NCI-H460 (cell line): Measurements from ENCODE around the gene CACNA1I. TPM values are rescaled to one million over a fixed set of nuclear protein-coding genes. Genes with fewer than 3 reads are reported as not detected.

Source experiments
- DNase-seq: peaks from one replicate; pipeline ENCODE4 v3.0.0-alpha.2; 2016; ENCODE audit warnings: low read depth; ENCODE audit errors: extremely low read depth
- total RNA-seq: library from RNA; depleted of rRNA; stranded (reverse); fragments of >200 nt; shearing (Covaris generic); gene quantifications from 2 replicates; pipeline ENCODE4 v1.2.3, GENCODE V29; 2014

The CACNA1I gene
- total RNA-seq, 1 experiment from 2014 or later, result 0.05 TPM

DNA sequence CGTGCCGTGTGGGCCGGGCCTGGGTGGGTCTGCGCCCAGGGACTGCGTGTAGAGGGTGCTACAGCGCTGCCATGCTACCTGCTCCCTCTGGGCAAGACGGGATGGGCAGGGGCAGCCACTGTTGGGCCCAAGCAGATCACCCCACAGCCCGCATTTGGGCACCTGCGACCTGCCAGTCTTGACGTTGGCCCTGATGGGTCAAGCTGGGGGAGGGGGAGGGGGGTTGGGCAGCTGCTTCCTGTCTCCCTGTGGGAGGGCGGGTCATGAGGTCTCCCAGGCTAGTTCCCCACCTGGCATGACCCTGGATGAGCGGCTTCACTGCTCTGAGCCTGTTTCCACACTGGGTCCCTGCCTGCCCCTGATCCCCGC, 35.2 kb upstream of the CACNA1I start:
- no peak for DNase-seq

DNA sequence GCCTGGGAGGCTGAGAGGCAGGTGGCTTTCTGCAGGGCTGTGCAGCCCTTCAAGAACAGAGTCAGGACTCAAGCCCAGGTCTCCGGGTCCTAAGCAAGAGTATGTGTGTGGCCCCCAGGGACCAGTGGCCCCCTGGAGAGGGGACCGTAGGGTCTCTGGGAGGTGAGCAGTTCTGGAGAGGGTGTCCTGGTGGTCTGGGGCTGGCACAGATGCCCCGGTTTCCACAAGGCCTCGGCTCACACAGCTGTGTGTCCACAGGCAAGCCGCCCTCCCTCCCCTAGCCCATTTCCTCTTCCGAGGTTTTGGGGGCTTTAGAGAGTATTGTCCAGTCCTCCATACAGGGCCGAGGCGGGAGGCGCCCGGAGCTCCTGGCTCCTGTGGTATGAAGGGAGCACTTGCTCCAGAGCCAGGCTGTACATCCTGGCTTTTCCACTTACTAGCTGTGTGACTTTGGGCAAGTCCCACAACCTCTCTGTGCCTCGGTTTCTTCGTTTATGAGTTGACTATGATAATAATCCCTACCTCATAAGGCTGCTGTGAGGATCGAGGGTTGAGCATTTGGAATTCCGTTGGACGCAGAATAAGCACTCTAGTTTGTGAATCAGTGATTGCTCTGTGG, 34.6 kb upstream of the CACNA1I start:
- no peak for DNase-seq

GRCh38 chr22:39536711-39537110, 33.8 kb upstream of the CACNA1I start:
- DNase-seq, result no peak

GRCh38 chr22:39537975-39538374, 32.6 kb upstream of the CACNA1I start:
- no peak for DNase-seq

- no peak for DNase-seq
These were observed 27.5 kb upstream of the CACNA1I start for GRCh38 chr22:39543095-39543494.

- DNase-seq, result peak; percentile 40
These were observed 24.9 kb upstream of the CACNA1I start for GRCh38 chr22:39545386-39546365.

GRCh38 chr22:39546889-39547586, 23.5 kb upstream of the CACNA1I start:
- DNase-seq, result no peak

DNA sequence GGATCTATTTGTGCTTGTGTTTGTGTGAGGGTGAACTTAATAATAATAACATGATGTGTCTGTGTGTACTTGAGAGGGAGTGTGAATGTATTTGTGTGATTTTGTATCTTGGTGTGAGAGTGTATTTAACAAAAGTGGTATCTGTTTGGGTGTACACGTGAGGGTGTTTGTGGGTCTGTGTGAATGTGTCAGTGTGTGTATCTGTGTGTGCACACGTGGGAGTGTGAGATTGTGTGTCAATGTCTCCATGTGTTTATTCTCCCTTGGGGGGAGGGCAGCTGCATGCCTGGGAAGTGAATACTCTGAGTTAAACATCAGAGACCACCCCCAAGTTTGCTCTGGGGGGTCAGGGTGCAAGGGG, 23.0 kb upstream of the CACNA1I start:
- no peak for DNase-seq

DNA sequence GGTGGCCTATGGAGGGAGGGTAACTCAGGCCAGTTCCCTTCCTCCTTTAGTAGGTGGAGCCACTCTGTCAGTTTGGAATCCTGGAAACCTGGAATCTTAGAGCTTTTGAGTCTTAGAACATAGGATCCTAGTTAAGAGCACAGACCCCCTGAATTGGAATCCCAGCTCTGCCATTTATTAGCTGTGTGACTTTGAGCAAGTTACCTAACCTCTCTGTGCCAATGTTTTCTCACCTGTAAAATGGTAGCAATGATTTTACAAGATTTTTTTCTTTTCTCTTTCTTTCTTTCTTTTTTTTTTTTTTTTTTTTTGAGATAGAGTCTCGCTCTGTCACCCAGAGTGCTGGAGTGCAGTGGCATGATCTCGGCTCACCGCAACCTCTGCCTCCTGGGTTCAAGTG, 17.1 kb upstream of the CACNA1I start:
- DNase-seq, result no peak

DNA sequence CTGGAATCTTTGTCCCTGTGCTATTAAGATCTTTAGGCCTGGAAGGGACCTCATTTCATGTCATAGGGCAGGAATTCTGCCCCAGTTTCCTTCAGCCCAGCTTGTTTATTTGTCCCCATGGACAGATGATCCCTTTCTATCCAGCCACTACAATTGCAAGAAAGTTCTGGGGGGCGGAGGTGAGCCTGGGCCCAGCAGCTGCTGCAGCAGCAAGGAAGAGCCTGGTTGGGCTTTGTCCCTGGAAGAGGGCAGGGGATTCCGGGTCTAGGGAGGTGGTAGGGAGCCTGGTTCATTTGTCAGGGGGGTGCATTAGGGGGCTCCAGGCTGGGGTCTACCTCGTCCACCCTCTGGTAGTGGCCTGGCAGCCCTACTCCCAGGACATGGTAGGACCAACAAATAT, 16.4 kb upstream of the CACNA1I start:
- DNase-seq, result no peak

DNA sequence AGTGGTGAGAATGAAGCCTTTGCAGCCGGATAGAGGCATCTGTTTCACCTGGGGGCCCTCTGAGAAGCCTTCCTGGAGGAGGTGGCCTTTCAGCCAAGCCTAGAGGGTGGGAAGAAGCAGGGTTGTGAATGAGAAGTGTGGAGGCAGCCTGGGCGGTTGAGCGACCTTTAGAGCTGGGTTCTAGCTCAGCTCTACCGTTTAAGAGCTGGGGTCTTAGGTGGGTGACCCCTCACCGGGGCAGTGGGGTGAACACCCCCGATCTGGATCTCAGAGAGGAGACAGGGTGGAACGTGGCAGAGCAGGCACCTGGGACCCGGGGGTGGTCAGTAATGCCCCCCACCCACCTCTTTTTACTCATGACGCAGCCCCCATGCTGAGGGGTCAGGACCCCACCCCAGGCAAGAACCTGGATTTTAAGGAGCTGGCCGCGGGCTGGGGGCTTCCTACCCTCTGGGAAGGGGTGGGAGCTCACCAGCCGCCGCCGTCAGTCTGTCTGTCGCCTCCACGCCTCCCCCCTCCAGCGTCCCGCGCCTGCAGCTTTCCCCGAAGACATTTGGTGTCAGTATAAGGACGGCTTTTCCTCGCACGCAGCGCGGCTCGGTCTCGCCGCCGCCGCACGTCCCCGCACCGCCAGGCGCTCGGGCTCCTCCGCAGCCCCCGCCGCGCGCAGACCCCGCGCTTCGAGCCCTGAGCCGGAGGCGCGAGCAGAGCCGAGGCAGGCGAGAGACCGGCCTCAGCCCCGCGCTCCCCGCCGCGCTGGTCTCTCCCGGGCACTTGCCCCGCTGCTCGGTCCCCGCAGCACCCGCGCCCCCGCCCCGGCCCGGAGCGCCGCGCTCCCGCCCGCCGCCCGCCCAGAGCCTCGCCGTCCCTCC, 13.3 kb upstream of the CACNA1I start:
- no peak for DNase-seq

- no peak for DNase-seq
These were observed 12.3 kb upstream of the CACNA1I start for GRCh38 chr22:39558254-39558727.

DNA sequence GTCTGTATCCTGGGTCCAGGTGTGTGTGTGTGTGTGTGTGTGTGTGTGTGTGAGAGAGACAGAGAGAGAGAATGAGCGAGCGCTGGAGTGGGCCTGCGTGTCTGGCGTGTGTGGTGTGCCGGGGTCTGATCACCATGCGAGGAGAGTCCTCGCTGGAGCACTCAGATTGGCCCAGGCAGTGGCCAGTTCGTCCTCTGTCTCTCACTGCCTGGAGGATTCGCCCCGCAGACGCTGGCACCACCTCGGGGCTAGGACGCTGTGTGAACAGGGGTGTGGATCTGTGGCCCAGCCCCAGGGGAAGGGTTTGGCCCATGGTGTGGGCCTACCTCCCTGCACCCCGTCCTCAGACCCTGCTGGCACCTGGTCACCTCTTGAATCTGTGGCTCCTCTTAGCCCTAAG, 11.6 kb upstream of the CACNA1I start:
- no peak for DNase-seq

DNA sequence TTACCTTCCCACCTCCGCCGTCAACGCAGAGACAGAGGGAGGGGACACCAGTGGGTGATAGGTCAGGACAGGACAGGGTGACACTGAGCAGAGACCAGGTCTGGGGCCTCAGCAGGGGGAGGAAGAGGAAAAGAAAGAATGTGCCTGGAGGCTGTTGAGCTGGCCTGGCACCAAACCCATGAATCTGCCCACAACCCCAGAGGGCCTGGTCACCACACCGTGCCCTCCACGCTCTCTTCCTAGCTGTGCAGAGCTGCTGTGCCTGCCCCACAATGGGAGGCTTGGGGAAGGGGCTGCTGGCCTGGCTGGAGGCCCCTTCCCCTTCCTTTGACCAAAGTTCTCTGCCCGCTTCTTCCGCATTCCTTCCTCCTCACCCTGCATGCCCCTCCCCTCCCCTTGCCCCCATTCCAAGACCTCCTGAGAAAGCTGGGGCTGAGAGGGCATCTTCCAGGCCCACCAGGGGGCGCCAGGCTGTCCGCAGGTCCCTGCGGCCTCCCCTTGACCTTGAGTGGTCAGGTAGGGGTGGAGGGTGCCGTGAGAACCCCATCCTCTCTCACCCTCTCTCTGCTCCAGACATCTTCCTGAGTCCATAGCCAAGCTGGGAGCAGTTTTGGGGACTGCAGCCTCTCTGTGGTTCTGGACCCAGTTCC, 11.0 kb upstream of the CACNA1I start:
- DNase-seq, result no peak

DNA sequence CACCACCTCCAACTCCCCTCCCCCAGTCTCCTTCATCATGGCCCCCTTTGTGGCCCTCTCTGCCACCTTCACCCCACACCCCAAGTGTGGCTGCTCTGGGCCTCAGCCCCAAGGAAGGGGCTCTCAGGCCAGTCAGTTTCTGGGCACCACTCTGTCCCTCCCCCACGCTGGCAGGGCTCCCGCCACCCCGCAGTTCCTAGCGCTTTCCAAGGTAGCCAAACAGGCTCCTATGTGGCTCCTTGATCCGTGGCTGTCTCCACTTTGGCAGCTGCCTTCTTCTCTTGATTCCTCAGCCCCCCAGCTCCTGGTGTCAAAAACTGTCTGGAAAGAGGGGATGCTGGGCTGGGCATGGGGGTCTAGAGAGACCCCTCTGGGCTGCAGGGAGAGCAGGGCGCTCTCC, 10.4 kb upstream of the CACNA1I start:
- DNase-seq, result no peak

GRCh38 chr22:39562839-39563489, 7.6 kb upstream of the CACNA1I start:
- DNase-seq, result no peak

- DNase-seq, result no peak
These were observed 6.8 kb upstream of the CACNA1I start for GRCh38 chr22:39563571-39564428.

DNA sequence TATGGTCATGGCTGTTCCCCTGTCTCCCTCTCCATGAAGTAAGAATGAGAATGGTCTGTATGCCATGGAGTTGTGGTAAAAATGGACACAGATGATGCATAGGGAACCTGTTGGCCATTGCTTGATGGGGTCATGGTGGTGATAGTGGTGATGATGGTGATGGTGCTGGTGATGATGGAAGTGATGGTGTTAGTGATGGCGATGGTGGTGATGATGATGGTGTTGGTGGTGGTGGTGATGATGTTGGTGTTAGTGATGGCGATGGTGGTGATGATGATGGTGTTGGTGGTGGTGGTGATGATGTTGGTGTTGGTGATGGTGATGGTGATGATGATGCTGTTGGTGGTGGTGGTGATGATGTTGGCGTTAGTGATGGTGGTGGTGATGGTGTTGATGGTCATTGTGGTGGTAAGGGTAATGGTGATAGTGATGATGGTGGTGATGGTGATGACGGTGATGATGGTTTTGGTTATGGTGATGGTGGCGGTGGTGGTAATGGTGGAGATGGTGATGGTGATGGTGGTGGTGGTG, 5.1 kb upstream of the CACNA1I start:
- no peak for DNase-seq
